Testis (tissue), 2 donors: Measurements from ENCODE around the gene ANO8.

Experiments used
- POLR2A ChIP-seq: fragments of 450-650 bp; IDR thresholded peaks from one replicate; pipeline ENCODE4 v1.6.1; 2017; ENCODE audit warnings: antibody characterized with exemption, mild to moderate bottlenecking, moderate library complexity
- TF ChIP-seq, protein P1 (sequence below), 3 experiments: fragments of 450-650 bp in 2 of 3; fragments of 200-600 bp in 1 of 3; sonication (generic) in 1 of 3; IDR thresholded peaks; one replicate each; pipeline ENCODE4 v1.5.1; 2016 to 2019; ENCODE audit warnings: antibody characterized with exemption in 3 of 3, mild to moderate bottlenecking in 2 of 3, moderate library complexity in 1 of 3

DNA sequence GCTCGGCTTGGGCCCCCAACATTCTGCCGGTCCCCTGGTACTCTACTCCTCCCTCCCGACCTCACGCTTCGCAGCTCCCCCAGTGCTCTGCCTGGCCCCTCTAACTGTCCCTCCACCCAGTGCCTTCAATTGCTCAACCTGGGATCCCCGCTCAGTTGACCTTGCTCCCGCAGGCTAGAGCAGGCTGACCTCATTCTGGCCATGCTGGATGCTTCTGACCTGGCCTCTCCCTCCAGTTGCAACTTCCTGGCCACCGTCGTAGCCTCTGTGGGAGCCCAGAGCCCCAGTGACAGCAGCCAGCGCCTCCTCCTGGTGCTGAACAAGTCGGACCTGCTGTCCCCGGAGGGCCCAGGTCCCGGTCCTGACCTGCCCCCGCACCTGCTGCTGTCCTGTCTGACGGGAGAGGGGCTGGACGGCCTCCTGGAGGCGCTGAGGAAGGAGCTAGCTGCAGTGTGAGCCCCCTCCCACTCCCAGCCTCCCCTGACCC is 6.3 kb upstream of the ANO8 start:
- TF ChIP-seq, protein P1, sequence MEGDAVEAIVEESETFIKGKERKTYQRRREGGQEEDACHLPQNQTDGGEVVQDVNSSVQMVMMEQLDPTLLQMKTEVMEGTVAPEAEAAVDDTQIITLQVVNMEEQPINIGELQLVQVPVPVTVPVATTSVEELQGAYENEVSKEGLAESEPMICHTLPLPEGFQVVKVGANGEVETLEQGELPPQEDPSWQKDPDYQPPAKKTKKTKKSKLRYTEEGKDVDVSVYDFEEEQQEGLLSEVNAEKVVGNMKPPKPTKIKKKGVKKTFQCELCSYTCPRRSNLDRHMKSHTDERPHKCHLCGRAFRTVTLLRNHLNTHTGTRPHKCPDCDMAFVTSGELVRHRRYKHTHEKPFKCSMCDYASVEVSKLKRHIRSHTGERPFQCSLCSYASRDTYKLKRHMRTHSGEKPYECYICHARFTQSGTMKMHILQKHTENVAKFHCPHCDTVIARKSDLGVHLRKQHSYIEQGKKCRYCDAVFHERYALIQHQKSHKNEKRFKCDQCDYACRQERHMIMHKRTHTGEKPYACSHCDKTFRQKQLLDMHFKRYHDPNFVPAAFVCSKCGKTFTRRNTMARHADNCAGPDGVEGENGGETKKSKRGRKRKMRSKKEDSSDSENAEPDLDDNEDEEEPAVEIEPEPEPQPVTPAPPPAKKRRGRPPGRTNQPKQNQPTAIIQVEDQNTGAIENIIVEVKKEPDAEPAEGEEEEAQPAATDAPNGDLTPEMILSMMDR (IDR thresholded peaks at IDR 0.05): no peak
- no peak for TF ChIP-seq POLR2A
